ENCODE data around the gene OPA3. TPM values are rescaled to one million over a fixed set of nuclear protein-coding genes. Genes with fewer than 3 reads are reported as not detected.
A peak's percentile ranks its signal among the peaks of the same experiment; 100 is the strongest.

OPA3 gene
- total RNA-seq (2014; rRNA removed; shearing (Covaris generic)) (13.5 and 14.5 TPM in 2 replicates), polyA plus RNA-seq (2016; fragmentation: Nextera tagmentation; extraction: Ambion mirVana) (9.1 and 11.5 TPM in 2 replicates)
- long read RNA-seq, full-length matches to known transcripts = 11 of 12 reads
- long read RNA-seq, partial matches to known transcripts = 0 of 12 reads
- long read RNA-seq, other reads (novel, unspliced or antisense) = 1 of 12 reads

DNA sequence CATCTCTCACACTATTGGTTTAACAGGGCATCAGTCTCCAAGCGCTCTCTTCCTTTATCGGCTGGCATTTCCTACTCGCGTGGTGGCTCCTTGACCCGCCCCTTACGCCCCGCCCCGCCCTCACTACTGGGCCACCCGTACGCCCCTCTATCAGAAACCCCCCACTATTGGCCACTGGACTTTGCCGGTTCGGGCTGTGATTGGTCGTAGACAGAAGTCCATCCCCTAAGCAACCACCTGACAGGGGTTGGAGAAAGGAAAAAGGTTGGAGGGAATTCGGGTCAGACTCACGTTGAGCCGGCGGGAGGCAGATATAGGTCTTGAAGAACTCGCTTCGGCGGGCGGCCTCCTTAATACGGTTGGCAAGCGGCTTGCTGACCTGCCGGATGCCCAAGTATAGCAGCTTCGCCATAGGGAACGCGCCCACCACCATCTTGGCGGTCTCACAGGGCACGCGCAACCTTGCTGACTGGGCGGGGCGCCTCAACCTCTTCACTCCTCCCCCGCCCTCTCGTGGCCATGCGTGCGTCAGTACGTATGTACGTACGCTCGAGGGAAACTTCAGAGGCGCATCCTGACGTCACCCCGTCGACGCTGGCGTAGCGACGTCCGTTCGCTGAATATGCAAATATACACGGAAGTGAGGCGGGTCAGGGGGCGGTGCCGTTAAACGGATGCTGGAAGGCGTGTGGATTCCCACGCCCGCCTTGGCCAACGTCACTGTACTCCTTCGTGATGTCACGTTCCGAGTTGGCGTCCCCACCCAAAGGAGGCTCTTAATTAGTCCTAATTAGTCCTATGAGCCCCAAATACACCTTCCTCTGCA, at the start of gene OPA3:
TSS of gene OPA3 (minus strand) at position 471 of the 826 bp plus-strand sequence. CDS start at position 433, 38 bp downstream.
- peak within 1 kb of the TSS; percentile 83 for H3K4me2 ChIP-seq
- peaks cover 9% of the 10 kb centered on the region; the same call in 1 of the 3 replicates for H3K36me3 Mint-ChIP-seq (ENCODE audit: low read depth)
- peak within 1 kb of the TSS; percentile 87 for H3K27ac ChIP-seq (ENCODE audit: low read depth)
- ATAC-seq (peak; percentile 93), DNase-seq (ENCODE audit: low spot score) (peak; percentile 100)
- TF ChIP-seq, protein P1, sequence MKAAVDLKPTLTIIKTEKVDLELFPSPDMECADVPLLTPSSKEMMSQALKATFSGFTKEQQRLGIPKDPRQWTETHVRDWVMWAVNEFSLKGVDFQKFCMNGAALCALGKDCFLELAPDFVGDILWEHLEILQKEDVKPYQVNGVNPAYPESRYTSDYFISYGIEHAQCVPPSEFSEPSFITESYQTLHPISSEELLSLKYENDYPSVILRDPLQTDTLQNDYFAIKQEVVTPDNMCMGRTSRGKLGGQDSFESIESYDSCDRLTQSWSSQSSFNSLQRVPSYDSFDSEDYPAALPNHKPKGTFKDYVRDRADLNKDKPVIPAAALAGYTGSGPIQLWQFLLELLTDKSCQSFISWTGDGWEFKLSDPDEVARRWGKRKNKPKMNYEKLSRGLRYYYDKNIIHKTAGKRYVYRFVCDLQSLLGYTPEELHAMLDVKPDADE (IDR thresholded peaks at IDR 0.05) = peak; percentile 73
- TF ChIP-seq, protein P2, sequence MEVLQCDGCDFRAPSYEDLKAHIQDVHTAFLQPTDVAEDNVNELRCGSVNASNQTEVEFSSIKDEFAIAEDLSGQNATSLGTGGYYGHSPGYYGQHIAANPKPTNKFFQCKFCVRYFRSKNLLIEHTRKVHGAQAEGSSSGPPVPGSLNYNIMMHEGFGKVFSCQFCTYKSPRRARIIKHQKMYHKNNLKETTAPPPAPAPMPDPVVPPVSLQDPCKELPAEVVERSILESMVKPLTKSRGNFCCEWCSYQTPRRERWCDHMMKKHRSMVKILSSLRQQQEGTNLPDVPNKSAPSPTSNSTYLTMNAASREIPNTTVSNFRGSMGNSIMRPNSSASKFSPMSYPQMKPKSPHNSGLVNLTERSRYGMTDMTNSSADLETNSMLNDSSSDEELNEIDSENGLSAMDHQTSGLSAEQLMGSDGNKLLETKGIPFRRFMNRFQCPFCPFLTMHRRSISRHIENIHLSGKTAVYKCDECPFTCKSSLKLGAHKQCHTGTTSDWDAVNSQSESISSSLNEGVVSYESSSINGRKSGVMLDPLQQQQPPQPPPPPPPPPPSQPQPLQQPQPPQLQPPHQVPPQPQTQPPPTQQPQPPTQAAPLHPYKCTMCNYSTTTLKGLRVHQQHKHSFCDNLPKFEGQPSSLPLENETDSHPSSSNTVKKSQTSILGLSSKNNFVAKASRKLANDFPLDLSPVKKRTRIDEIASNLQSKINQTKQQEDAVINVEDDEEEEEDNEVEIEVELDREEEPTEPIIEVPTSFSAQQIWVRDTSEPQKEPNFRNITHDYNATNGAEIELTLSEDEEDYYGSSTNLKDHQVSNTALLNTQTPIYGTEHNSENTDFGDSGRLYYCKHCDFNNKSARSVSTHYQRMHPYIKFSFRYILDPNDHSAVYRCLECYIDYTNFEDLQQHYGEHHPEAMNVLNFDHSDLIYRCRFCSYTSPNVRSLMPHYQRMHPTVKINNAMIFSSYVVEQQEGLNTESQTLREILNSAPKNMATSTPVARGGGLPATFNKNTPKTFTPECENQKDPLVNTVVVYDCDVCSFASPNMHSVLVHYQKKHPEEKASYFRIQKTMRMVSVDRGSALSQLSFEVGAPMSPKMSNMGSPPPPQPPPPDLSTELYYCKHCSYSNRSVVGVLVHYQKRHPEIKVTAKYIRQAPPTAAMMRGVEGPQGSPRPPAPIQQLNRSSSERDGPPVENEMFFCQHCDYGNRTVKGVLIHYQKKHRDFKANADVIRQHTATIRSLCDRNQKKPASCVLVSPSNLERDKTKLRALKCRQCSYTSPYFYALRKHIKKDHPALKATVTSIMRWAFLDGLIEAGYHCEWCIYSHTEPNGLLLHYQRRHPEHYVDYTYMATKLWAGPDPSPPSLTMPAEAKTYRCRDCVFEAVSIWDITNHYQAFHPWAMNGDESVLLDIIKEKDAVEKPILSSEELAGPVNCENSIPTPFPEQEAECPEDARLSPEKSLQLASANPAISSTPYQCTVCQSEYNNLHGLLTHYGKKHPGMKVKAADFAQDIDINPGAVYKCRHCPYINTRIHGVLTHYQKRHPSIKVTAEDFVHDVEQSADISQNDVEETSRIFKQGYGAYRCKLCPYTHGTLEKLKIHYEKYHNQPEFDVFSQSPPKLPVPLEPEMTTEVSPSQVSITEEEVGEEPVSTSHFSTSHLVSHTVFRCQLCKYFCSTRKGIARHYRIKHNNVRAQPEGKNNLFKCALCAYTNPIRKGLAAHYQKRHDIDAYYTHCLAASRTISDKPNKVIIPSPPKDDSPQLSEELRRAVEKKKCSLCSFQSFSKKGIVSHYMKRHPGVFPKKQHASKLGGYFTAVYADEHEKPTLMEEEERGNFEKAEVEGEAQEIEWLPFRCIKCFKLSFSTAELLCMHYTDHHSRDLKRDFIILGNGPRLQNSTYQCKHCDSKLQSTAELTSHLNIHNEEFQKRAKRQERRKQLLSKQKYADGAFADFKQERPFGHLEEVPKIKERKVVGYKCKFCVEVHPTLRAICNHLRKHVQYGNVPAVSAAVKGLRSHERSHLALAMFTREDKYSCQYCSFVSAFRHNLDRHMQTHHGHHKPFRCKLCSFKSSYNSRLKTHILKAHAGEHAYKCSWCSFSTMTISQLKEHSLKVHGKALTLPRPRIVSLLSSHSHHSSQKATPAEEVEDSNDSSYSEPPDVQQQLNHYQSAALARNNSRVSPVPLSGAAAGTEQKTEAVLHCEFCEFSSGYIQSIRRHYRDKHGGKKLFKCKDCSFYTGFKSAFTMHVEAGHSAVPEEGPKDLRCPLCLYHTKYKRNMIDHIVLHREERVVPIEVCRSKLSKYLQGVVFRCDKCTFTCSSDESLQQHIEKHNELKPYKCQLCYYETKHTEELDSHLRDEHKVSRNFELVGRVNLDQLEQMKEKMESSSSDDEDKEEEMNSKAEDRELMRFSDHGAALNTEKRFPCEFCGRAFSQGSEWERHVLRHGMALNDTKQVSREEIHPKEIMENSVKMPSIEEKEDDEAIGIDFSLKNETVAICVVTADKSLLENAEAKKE (CRISPR knock-in tag; IDR thresholded peaks at IDR 0.05) = no peak
- TF ChIP-seq ZNF114 (CRISPR knock-in tag; IDR thresholded peaks at IDR 0.05) = no peak
- TF ChIP-seq POLR2AphosphoS5 (IDR thresholded peaks at IDR 0.05; ENCODE audit: low read depth) = peak; percentile 79
- no peak for TF ChIP-seq ZNF331 (CRISPR knock-in tag; IDR thresholded peaks at IDR 0.05; ENCODE audit: low read depth)
- no peak for TF ChIP-seq EZH2 (IDR thresholded peaks at IDR 0.05; ENCODE audit: low read depth, unreplicated experiment)
- no peak for TF ChIP-seq STAT1 (IDR thresholded peaks at IDR 0.05; ENCODE audit: unreplicated experiment)
- TF ChIP-seq EZH2phosphoT487 (IDR thresholded peaks at IDR 0.05; ENCODE audit: unreplicated experiment) = no peak
- TF ChIP-seq NANOG (IDR thresholded peaks at IDR 0.05; ENCODE audit: borderline replicate concordance) = no peak
- TF ChIP-seq, protein P3, sequence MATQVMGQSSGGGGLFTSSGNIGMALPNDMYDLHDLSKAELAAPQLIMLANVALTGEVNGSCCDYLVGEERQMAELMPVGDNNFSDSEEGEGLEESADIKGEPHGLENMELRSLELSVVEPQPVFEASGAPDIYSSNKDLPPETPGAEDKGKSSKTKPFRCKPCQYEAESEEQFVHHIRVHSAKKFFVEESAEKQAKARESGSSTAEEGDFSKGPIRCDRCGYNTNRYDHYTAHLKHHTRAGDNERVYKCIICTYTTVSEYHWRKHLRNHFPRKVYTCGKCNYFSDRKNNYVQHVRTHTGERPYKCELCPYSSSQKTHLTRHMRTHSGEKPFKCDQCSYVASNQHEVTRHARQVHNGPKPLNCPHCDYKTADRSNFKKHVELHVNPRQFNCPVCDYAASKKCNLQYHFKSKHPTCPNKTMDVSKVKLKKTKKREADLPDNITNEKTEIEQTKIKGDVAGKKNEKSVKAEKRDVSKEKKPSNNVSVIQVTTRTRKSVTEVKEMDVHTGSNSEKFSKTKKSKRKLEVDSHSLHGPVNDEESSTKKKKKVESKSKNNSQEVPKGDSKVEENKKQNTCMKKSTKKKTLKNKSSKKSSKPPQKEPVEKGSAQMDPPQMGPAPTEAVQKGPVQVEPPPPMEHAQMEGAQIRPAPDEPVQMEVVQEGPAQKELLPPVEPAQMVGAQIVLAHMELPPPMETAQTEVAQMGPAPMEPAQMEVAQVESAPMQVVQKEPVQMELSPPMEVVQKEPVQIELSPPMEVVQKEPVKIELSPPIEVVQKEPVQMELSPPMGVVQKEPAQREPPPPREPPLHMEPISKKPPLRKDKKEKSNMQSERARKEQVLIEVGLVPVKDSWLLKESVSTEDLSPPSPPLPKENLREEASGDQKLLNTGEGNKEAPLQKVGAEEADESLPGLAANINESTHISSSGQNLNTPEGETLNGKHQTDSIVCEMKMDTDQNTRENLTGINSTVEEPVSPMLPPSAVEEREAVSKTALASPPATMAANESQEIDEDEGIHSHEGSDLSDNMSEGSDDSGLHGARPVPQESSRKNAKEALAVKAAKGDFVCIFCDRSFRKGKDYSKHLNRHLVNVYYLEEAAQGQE (IDR thresholded peaks at IDR 0.05; ENCODE audit: unreplicated experiment) = no peak
- no peak for TF ChIP-seq JUNB (IDR thresholded peaks at IDR 0.05; ENCODE audit: unreplicated experiment)
- peak; percentile 97 for TF ChIP-seq CREB1 (CRISPR knock-in tag; IDR thresholded peaks at IDR 0.05; ENCODE audit: low read depth)
- TF ChIP-seq, protein P4, sequence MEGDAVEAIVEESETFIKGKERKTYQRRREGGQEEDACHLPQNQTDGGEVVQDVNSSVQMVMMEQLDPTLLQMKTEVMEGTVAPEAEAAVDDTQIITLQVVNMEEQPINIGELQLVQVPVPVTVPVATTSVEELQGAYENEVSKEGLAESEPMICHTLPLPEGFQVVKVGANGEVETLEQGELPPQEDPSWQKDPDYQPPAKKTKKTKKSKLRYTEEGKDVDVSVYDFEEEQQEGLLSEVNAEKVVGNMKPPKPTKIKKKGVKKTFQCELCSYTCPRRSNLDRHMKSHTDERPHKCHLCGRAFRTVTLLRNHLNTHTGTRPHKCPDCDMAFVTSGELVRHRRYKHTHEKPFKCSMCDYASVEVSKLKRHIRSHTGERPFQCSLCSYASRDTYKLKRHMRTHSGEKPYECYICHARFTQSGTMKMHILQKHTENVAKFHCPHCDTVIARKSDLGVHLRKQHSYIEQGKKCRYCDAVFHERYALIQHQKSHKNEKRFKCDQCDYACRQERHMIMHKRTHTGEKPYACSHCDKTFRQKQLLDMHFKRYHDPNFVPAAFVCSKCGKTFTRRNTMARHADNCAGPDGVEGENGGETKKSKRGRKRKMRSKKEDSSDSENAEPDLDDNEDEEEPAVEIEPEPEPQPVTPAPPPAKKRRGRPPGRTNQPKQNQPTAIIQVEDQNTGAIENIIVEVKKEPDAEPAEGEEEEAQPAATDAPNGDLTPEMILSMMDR (conservative IDR thresholded peaks at IDR 0.05; ENCODE audit: low read depth in 2 of 2) = no peak
- H3K4me3 ChIP-seq = peak within 1 kb of the TSS; percentile 56
- H3K4me1 Mint-ChIP-seq = peaks cover 6% of the 10 kb centered on the region
- H3K27ac Mint-ChIP-seq = peak within 1 kb of the TSS; percentile 98
- H2AFZ ChIP-seq = peak within 1 kb of the TSS; percentile 85
- peaks cover 11% of the 10 kb centered on the region for H3F3A ChIP-seq (replicated peaks; ENCODE audit: low read depth)
- peaks cover 1% of the 10 kb centered on the region; the same call in 1 of the 2 replicates for H3K27me3 ChIP-seq (ENCODE audit: insufficient read depth)
- H3K4me3 Mint-ChIP-seq = peak within 1 kb of the TSS; percentile 92
- H3K9me2 ChIP-seq (ENCODE audit: insufficient read depth) = no peaks in the 10 kb centered on the region
- no peaks in the 10 kb centered on the region for H3K36me3 ChIP-seq (ENCODE audit: insufficient read depth)
- no peaks in the 10 kb centered on the region; the same call in 1 of the 2 replicates for H3K4me1 ChIP-seq (ENCODE audit: insufficient read depth)
- peaks cover 17% of the 10 kb centered on the region for H3K27me3 Mint-ChIP-seq (ENCODE audit: insufficient read depth, low read depth, poor library complexity)
- peaks cover 12% of the 10 kb centered on the region for H3K79me2 ChIP-seq (replicated peaks; ENCODE audit: insufficient read depth)
- no peaks in the 10 kb centered on the region; the same call in 2 of the 3 replicates for H3K9me3 Mint-ChIP-seq
- no peaks in the 10 kb centered on the region; the same call in 1 of the 2 replicates for H4K20me1 ChIP-seq (replicated peaks; ENCODE audit: insufficient read depth)

All from GM23338 (cell line).